GM12878 (cell line): Measurements from ENCODE around the gene ATP1A1. TPM values are rescaled to one million over a fixed set of nuclear protein-coding genes. Genes with fewer than 3 reads are reported as not detected.

Experiments used
- polyA plus RNA-seq, 11 experiments: library from polyadenylated mRNA; depleted of rRNA in 4 of 11; unstranded in 6 of 11; stranded (reverse) in 5 of 11; fragments of >200 nt; fragmentation: Nextera tagmentation in 4 of 11; fragmentation: Illumina TruSeq in 1 of 11; extraction: Ambion mirVana in 4 of 11; extraction: Trizol in 1 of 11; gene quantifications; 1 replicate in 1 of 11; 2 replicates in 10 of 11; pipeline versions ENCODE4 v1.2.1 to v1.2.3, GENCODE V29; 2011 to 2016; ENCODE audit warnings: inconsistent platforms in 2 of 11, missing spikeins in 2 of 11, low read depth in 1 of 11
- small RNA-seq: library from RNA; depleted of rRNA; stranded (forward); fragments of <200 nt; gene quantifications from one replicate; pipeline ENCODE3, GENCODE V24; 2014
- total RNA-seq, 4 experiments: library from RNA; depleted of rRNA in 3 of 4; stranded (reverse); fragments of >200 nt in 3 of 4; fragmentation: Illumina TruSeq in 1 of 4; extraction: Trizol in 1 of 4; gene quantifications; 2 replicates each; pipeline versions ENCODE4 v1.2.1 to v1.2.3, GENCODE V29; 2013 to 2021

The ATP1A1 gene
- total and polyA plus RNA-seq, 10 of the 15 experiments (the other 5 are each of a cell fraction or from before 2014, with no cell fraction given), result 113 to 566 (median 313) TPM

Small RNA genes lying within 50 kb of the gene (small RNA-seq; reads per million reads assigned to genes)
- gene RF00019, result not detected
- not detected for gene RNU6-817P

Other genes with a start within 250 kb of the ATP1A1 start
- gene CD58, start 197.8 kb downstream of the ATP1A1 start, total RNA-seq (2014; rRNA removed), result 105 and 127 TPM in 2 replicates
- 130 and 131 TPM in 2 replicates for gene CD58, start 197.8 kb downstream of the ATP1A1 start, total RNA-seq (2014; rRNA removed; fragmentation: Illumina TruSeq; extraction: Trizol)
- gene CD58, start 197.8 kb downstream of the ATP1A1 start, total RNA-seq (2021), result 67.7 and 70.4 TPM in 2 replicates
- 172 and 229 TPM in 2 replicates for gene CD58, start 197.8 kb downstream of the ATP1A1 start, polyA plus RNA-seq (2011; rRNA removed)
- 164 and 219 TPM in 2 replicates for gene CD58, start 197.8 kb downstream of the ATP1A1 start, polyA plus RNA-seq (2014; fragmentation: Illumina TruSeq; extraction: Trizol)
- 100 to 1,000 TPM; 110 to 125 TPM for gene CD58, start 197.8 kb downstream of the ATP1A1 start, polyA plus RNA-seq (2014; fragmentation: Nextera tagmentation; extraction: Ambion mirVana)
- gene CD58, start 197.8 kb downstream of the ATP1A1 start, polyA plus RNA-seq (2014; rRNA removed), result 95.3 and 128 TPM in 2 replicates
- 100 to 1,000 TPM; 241 to 252 TPM for gene CD58, start 197.8 kb downstream of the ATP1A1 start, polyA plus RNA-seq (2016; fragmentation: Nextera tagmentation; extraction: Ambion mirVana)